ENCODE results near the gene CD200.

- TF ChIP-seq CTCF (conservative IDR thresholded peaks at IDR 0.05; ENCODE audit: low read depth in 2 of 2) = no peak
- no peak for TF ChIP-seq EZH2phosphoT487 (IDR thresholded peaks at IDR 0.05; ENCODE audit: unreplicated experiment)
- TF ChIP-seq POLR2AphosphoS5 (IDR thresholded peaks at IDR 0.05; ENCODE audit: low read depth) = no peak
- TF ChIP-seq REST (IDR thresholded peaks at IDR 0.05; ENCODE audit: unreplicated experiment) = no peak
- no peak for TF ChIP-seq EZH2 (IDR thresholded peaks at IDR 0.05; ENCODE audit: low read depth, unreplicated experiment)
- TF ChIP-seq ZNF114 (CRISPR knock-in tag; IDR thresholded peaks at IDR 0.05) = no peak
- TF ChIP-seq CREB1 (CRISPR knock-in tag; IDR thresholded peaks at IDR 0.05; ENCODE audit: low read depth) = no peak
- no peak for TF ChIP-seq JUNB (IDR thresholded peaks at IDR 0.05; ENCODE audit: unreplicated experiment)
- TF ChIP-seq STAT1 (IDR thresholded peaks at IDR 0.05; ENCODE audit: unreplicated experiment) = no peak
- no peak for TF ChIP-seq ZNF331 (CRISPR knock-in tag; IDR thresholded peaks at IDR 0.05; ENCODE audit: low read depth)
- TF ChIP-seq ETS1 (IDR thresholded peaks at IDR 0.05) = no peak
- no peak for TF ChIP-seq NANOG (IDR thresholded peaks at IDR 0.05; ENCODE audit: borderline replicate concordance)
- no peak for TF ChIP-seq ZNF462 (CRISPR knock-in tag; IDR thresholded peaks at IDR 0.05)
These were observed 10.9 kb upstream of the CD200 start for GRCh38 chr3:112321867-112322652.
